Measurements from ENCODE around the gene STAB2.

GRCh38 chr12:103813426-103813825 lies 226.4 kb downstream of the STAB2 start:
- TF ChIP-seq EZH2 (IDR thresholded peaks at IDR 0.05; ENCODE audit: low read depth, low read length, severe bottlenecking): no peak
- TF ChIP-seq JUND (IDR thresholded peaks at IDR 0.05; ENCODE audit: low read length): no peak
- TF ChIP-seq E2F6 (IDR thresholded peaks at IDR 0.05): no peak
- TF ChIP-seq POLR2A (IDR thresholded peaks at IDR 0.05; ENCODE audit: control extremely low read depth in 1 of 2, low read depth in 2 of 2, low read length in 2 of 2): no peak
- no peak for TF ChIP-seq MAX (IDR thresholded peaks at IDR 0.05)
- no peak for TF ChIP-seq CTCF (IDR thresholded peaks at IDR 0.05; ENCODE audit: control extremely low read depth in 1 of 3, insufficient read depth in 1 of 3, low read depth in 1 of 3, low read length in 3 of 3)
- no peak for TF ChIP-seq POLR2AphosphoS5 (IDR thresholded peaks at IDR 0.05; ENCODE audit: low read depth, low read length)
